SK-N-SH treated with all-trans-retinoic acid at 6 μM for 48 hours (cell line): ENCODE results near the gene DNHD1.

ENCODE experiments used
- ATAC-seq: fragments of 200-7000 bp; cut with Tn5 transposase; 3 replicates; pipeline ENCODE4 v1.9.1; 2020; ENCODE audit warnings: mild to moderate bottlenecking, moderate library complexity
- ARNTL ChIP-seq: fragments of 450-650 bp; formaldehyde crosslinking; IDR thresholded peaks from 2 replicates; pipeline ENCODE4 v1.5.0; 2020; ENCODE audit warnings: low read depth, mild to moderate bottlenecking, moderate library complexity, borderline replicate concordance
- BACH2 ChIP-seq: fragments of 250-450 bp; sonication (Bioruptor Pico); IDR thresholded peaks from 2 replicates; pipeline ENCODE4 v1.9.0; 2021; ENCODE audit warnings: mild to moderate bottlenecking, borderline replicate concordance
- CREB5 ChIP-seq: fragments of 250-450 bp; sonication (Bioruptor Pico); IDR thresholded peaks from 2 replicates; pipeline ENCODE4 v1.5.1; 2020; ENCODE audit warnings: low read depth, mild to moderate bottlenecking, moderate library complexity
- CSDC2 ChIP-seq: fragments of 250-450 bp; sonication (Bioruptor Pico); IDR thresholded peaks from 2 replicates; pipeline ENCODE4 v1.5.0; 2020; ENCODE audit warnings: mild to moderate bottlenecking, moderate library complexity
- CSRNP3 ChIP-seq: fragments of 250-450 bp; sonication (Bioruptor Pico); IDR thresholded peaks from 2 replicates; pipeline ENCODE4 v1.5.1; 2021; ENCODE audit warnings: mild to moderate bottlenecking, moderate library complexity
- ESRRG ChIP-seq: fragments of 250-450 bp; sonication (Bioruptor Pico); IDR thresholded peaks from 2 replicates; pipeline ENCODE4 v1.6.1; 2021; ENCODE audit warnings: mild to moderate bottlenecking
- ISL1 ChIP-seq: fragments of 250-450 bp; sonication (Bioruptor Pico); IDR thresholded peaks from 2 replicates; pipeline ENCODE4 v2.1.2; 2022; ENCODE audit warnings: mild to moderate bottlenecking, moderate library complexity
- OSR1 ChIP-seq: fragments of 250-450 bp; sonication (Bioruptor Pico); IDR thresholded peaks from 2 replicates; pipeline ENCODE4 v1.8.0; 2022; ENCODE audit warnings: moderate library complexity, mild to moderate bottlenecking, inconsistent platforms
- POU6F1 ChIP-seq: fragments of 250-450 bp; sonication (Bioruptor Pico); IDR thresholded peaks from 2 replicates; pipeline ENCODE4 v1.8.0; 2021; ENCODE audit warnings: low read depth, mild to moderate bottlenecking, moderate library complexity, borderline replicate concordance
- PPARA ChIP-seq: fragments of 250-450 bp; sonication (Bioruptor Pico); IDR thresholded peaks from 2 replicates; pipeline ENCODE4 v1.5.0; 2020; ENCODE audit warnings: mild to moderate bottlenecking, borderline replicate concordance
- RARB ChIP-seq: fragments of 250-450 bp; sonication (Bioruptor Pico); IDR thresholded peaks from 2 replicates; pipeline ENCODE4 v1.8.0; 2021; ENCODE audit warnings: mild to moderate bottlenecking, moderate library complexity
- SNAI2 ChIP-seq: fragments of 250-450 bp; sonication (Bioruptor Pico); IDR thresholded peaks from 2 replicates; pipeline ENCODE4 v1.5.0; 2020; ENCODE audit warnings: mild to moderate bottlenecking, moderate library complexity
- TCF4 ChIP-seq: fragments of 250-450 bp; sonication (Bioruptor Pico); IDR thresholded peaks from 2 replicates; pipeline ENCODE4 v1.8.0; 2021; ENCODE audit warnings: mild to moderate bottlenecking, moderate library complexity, borderline replicate concordance
- TOX ChIP-seq: fragments of 250-450 bp; sonication (Bioruptor Pico); IDR thresholded peaks from 2 replicates; pipeline ENCODE4 v1.8.0; 2021; ENCODE audit warnings: mild to moderate bottlenecking, moderate library complexity, borderline replicate concordance
- ZC3H10 ChIP-seq: fragments of 250-450 bp; sonication (Bioruptor Pico); IDR thresholded peaks from 2 replicates; pipeline ENCODE4 v1.5.1; 2021; ENCODE audit warnings: mild to moderate bottlenecking, moderate library complexity
- ZFP3 ChIP-seq: fragments of 250-450 bp; sonication (Bioruptor Pico); IDR thresholded peaks from 2 replicates; pipeline ENCODE4 v1.5.0; 2020; ENCODE audit warnings: mild to moderate bottlenecking, moderate library complexity
- ZFP30 ChIP-seq: fragments of 450-650 bp; formaldehyde crosslinking; IDR thresholded peaks from 2 replicates; pipeline ENCODE4 v1.5.0; 2022; ENCODE audit warnings: mild to moderate bottlenecking, moderate library complexity
- ZNF565 ChIP-seq: fragments of 450-650 bp; formaldehyde crosslinking; conservative IDR thresholded peaks from 2 replicates; pipeline ENCODE4 v1.5.0; 2020; ENCODE audit warnings: low read depth, mild to moderate bottlenecking, moderate library complexity
- ZNF70 ChIP-seq: fragments of 450-650 bp; formaldehyde crosslinking; IDR thresholded peaks from 2 replicates; pipeline ENCODE4 v1.5.0; 2020; ENCODE audit warnings: mild to moderate bottlenecking, moderate library complexity
- ZNF8 ChIP-seq: fragments of 450-650 bp; formaldehyde crosslinking; IDR thresholded peaks from 2 replicates; pipeline ENCODE4 v1.5.0; 2020; ENCODE audit warnings: mild to moderate bottlenecking, moderate library complexity

Gene DNHD1

GRCh38 chr11:6563121-6563619 is 66.1 kb downstream of the DNHD1 start:
- ATAC-seq, result no peak
- no peak for TF ChIP-seq OSR1 (CRISPR knock-in tag)
- no peak for TF ChIP-seq CSRNP3 (CRISPR knock-in tag)
- no peak for TF ChIP-seq CSDC2 (CRISPR knock-in tag)
- no peak for TF ChIP-seq ISL1 (CRISPR knock-in tag)
- TF ChIP-seq RARB, result no peak
- no peak for TF ChIP-seq ZC3H10
- TF ChIP-seq TCF4 (CRISPR knock-in tag), result no peak
- no peak for TF ChIP-seq ZNF70 (CRISPR knock-in tag)
- no peak for TF ChIP-seq ZFP30 (CRISPR knock-in tag)
- no peak for TF ChIP-seq ARNTL (CRISPR knock-in tag)
- TF ChIP-seq ZNF565 (CRISPR knock-in tag), result no peak
- TF ChIP-seq ZFP3, result no peak

GRCh38 chr11:6563667-6564066 is 66.6 kb downstream of the DNHD1 start:
- no peak for ATAC-seq
- no peak for TF ChIP-seq CREB5 (CRISPR knock-in tag)
- no peak for TF ChIP-seq TCF4 (CRISPR knock-in tag)
- TF ChIP-seq RARB, result no peak
- no peak for TF ChIP-seq ZNF70 (CRISPR knock-in tag)
- no peak for TF ChIP-seq ZNF565 (CRISPR knock-in tag)
- no peak for TF ChIP-seq POU6F1 (CRISPR knock-in tag)
- no peak for TF ChIP-seq ZFP3
- no peak for TF ChIP-seq ESRRG (CRISPR knock-in tag)
- TF ChIP-seq SNAI2 (CRISPR knock-in tag), result no peak
- TF ChIP-seq ARNTL (CRISPR knock-in tag), result no peak
- TF ChIP-seq ZC3H10, result no peak
- TF ChIP-seq, all 23 proteins: peak for 0

GRCh38 chr11:6565325-6565724 is 68.2 kb downstream of the DNHD1 start:
- no peak for ATAC-seq
- TF ChIP-seq PPARA (CRISPR knock-in tag) (no peak), BACH2 (CRISPR knock-in tag) (no peak), ZNF8 (CRISPR knock-in tag) (no peak), ISL1 (CRISPR knock-in tag) (no peak), ZC3H10 (no peak), SNAI2 (CRISPR knock-in tag) (no peak)

- no peak for TF ChIP-seq OSR1 (CRISPR knock-in tag)
- TF ChIP-seq BACH2 (CRISPR knock-in tag), result no peak
- no peak for TF ChIP-seq PPARA (CRISPR knock-in tag)
- no peak for TF ChIP-seq ARNTL (CRISPR knock-in tag)
- no peak for TF ChIP-seq ESRRG (CRISPR knock-in tag)
- TF ChIP-seq ZC3H10, result no peak
- TF ChIP-seq POU6F1 (CRISPR knock-in tag), result no peak
- no peak for TF ChIP-seq ZNF8 (CRISPR knock-in tag)
- no peak for TF ChIP-seq ZNF565 (CRISPR knock-in tag)
- no peak for TF ChIP-seq CREB5 (CRISPR knock-in tag)
- no peak for TF ChIP-seq CSDC2 (CRISPR knock-in tag)
- TF ChIP-seq TOX (CRISPR knock-in tag), result no peak
- no peak for TF ChIP-seq ZFP3
- no peak for TF ChIP-seq ZFP30 (CRISPR knock-in tag)
- no peak for ATAC-seq
Measured at GRCh38 chr11:6565988-6566703, 69.1 kb downstream of the DNHD1 start.
